Posterior vena cava (tissue), 2 donors: ENCODE results near the gene OCEL1. TPM values are rescaled to one million over a fixed set of nuclear protein-coding genes. Genes with fewer than 3 reads are reported as not detected.

Experiments used
- DNase-seq: peaks from one replicate; pipeline ENCODE4 v3.0.0-alpha.2; 2020; ENCODE audit warnings: low spot score
- intact Hi-C, 2 donors: fragments of 100-400 bp; cut with DNase I; formaldehyde crosslinking; loops; one replicate each; pipeline versions ENCODE4 v1.14.1 to v1.14.2; 2022 to 2023
- total RNA-seq, 2 donors: library from RNA; stranded (reverse); fragmentation: NEBNext Ultra II Directional; extraction: Animal tissue kit (Norgen Biotek cat#: 25700); gene quantifications; one replicate each; pipeline ENCODE4 v1.2.1, GENCODE V29; 2021
- donor health status: DM: yes; HTN: yes; CAD: no.
- donor health status: DM: yes; HTN: yes; CAD: no.

Gene OCEL1
- total RNA-seq, 2 donors from 2014 or later: 14.8 to 18.0 TPM

DNA sequence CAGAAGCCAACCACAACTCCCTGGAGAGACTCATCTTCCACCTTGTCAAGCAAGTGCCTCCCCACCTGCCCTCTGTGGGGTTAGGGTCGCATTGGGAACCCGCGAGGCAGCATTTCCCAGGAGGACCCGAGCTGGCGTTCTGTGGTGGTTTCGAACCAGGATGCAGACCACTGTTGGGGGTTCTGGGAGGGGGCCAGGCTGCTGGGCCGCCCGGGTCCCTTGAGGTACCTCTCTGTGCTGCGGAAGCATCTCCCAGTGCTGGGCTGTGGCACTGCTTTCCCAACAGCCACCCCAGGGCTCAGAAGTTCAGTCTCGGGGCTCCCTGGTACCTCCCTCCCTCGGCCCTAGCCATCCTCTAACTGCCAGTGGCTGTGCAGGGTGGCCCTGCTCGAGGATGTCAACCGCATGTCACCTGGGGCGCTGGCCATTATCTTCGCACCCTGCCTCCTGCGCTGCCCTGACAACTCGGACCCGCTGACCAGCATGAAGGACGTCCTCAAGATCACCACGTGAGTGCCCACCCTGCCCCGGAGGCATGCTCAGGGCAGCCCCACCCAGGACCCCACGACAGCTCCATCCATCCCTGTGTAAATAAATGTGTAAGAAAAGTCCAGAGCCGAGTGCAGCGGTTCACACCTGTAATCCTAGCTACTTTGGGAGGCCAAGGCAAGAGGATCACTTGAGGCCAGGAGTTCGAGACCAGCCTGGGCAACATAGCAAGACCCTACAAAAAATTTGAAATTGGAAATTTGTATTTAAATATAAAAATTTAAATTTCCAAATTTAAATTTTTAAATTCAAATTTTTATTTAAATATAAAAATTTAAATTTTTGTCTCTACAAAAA is 19.1 kb upstream of the OCEL1 start:
- DNase-seq: peak; percentile 79
- intact Hi-C loops: loop anchor here in 1 of 2 donors (5.0 kb wide), 1 partner anchor 75 kb away; the partner anchor contains the start of gene ANKLE1

DNA sequence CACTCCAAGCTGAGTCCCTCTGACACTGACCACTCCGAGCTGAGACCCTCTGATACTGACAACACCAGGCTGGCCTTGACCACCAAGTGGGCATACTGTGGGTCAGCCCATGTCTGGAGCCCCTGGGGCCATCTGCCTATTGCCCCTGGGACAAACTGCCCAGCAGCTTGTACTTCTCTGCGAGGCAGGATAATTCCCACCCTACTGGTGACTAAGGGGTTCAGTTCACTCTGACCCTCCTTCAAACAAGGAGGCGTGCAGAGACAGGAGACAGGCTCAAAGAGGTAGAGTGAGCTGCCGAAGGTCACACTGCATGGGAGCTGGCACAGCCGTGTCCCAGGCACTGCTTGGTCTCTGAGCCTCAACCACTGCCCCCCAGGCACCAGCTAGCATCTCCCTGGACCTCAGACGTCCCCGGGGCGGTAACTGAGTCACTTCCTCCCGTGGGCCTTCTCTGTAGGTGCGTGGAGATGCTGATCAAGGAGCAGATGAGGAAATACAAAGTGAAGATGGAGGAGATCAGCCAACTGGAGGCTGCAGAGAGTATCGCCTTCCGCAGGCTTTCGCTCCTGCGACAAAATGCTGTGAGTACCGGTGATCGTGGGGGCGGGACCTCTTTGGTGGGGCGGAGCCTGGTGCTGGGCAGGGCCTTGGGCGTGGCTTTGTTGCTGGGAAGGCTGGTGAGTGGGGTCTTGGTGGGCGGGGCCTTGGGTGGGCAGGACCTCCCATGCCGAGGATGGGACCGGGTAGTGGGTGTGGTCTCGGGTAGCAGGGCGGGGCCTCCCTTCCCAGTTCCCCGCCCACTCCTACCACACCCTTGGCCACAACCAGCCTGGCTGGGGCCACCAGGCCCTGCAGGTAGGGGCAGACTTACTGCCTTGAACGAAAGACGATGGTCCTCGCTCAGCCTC is 16.6 kb upstream of the OCEL1 start:
- DNase-seq: no peak
- intact Hi-C loops: loop anchor here in 1 of 2 donors (5.0 kb wide), 1 partner anchor 73 kb away; the partner anchor contains the start of gene ANKLE1

DNA sequence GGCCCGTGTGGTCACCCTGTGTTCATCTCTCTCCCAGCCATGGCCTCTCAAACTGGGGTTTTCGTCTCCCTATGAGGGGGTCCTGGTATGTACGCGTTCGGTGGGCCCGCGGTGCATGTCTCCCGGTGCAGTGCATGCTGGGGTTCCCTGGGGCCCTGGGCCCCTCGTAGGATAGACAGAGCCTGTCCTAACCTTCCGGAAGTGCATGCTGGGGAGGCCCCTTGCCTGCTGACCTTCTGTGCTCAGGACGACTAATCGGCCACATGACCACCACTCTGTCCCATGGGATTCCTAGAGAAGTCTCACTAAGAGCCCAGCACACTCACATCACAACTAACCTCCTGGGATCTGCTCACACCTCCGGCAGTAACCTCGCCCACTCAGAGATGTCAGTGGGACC is 15.7 kb upstream of the OCEL1 start:
- intact Hi-C loops: no loop called here
- DNase-seq: no peak

DNA sequence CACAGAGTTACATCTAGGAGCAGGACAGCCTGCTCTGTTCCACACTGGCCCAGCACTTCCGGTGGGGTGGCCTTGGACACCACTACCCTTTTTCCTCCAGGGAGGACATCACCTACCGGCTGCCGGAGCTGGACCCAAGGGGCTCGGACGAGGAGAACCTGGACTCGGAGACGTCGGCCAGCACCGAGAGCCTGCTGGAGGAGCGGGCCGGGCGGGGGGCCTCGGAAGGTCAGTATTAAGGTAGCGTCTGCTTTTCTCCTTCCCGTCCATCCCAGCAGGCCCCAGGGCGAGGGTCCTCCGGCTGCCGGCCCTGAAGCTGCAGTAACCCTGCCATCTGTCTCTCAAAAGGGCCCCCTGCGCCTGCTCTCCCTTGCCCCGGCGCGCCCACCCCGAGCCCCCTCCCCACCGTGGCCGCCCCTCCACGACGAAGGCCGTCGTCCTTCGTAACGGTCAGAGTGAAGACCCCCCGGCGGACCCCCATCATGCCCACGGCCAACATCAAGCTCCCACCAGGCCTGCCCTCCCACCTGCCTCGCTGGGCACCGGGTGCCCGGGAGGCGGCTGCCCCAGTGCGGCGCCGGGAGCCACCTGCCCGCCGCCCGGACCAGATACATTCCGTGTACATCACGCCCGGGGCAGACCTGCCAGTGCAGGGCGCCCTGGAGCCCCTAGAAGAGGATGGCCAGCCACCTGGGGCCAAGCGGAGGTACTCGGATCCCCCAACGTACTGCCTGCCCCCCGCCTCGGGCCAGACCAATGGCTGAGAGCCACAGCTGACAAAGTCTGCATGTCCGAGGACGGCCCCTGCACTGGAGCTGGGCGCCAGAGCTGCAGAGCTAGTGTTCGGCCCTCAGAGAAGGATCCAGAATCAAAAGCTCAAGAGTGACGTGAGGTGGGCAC is 14.2 kb upstream of the OCEL1 start:
- no peak for DNase-seq
- intact Hi-C loops: loop anchor here in 1 of 2 donors (1.0 kb wide), 1 partner anchor 23 kb away; no protein-coding TSS in a partner anchor

DNA sequence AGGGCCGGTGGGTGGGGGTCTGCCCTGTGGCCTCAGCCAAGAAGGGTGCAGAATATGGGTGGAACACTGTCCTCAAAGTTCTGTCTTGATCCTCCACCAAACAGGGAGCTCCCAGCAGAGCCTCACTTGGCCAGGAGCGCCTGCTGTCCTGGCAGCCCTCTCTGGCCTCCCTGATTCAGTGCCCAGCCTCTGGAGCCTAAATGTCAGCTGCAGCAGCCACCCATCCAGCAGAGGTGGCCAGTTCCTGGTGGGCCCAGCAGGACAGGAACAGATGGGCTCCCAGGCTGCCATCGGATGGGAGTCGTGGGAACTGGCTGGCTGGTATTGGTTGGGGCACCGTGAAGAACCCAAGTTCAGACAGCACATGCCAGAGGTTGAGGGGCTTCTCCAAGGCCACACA is 12.7 kb upstream of the OCEL1 start:
- intact Hi-C loops: no loop called here
- no peak for DNase-seq

DNA sequence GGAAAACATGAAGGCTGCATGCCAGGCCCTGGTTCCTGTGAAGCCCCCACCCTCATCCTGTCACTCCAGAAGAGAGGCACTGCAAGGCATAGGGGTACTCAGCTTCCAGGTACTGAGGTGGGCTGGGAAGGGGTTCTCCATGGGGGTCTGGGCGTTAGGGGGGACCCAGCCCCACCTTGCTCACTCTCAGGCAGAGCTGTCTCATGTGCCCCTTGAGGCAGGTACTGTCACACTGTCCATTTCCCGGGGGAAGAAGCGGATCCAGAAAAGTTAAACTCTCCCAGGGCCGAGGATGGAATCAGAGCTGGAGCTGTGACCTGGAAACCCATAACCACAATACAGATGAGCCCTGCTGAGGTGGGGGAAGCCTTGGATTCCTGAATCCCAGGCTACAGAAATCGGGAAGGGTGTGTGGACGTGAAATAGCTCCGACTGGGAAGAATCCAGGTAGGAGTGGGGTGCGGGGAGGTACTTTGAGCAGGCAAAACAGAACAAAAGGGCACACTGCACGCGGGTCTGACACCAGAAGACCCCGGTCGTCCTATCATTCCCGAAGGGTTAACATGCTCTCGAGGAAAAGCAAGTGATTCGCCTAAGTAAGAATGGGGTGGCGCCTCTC is 11.4 kb upstream of the OCEL1 start:
- no peak for DNase-seq
- intact Hi-C loops: no loop called here

DNA sequence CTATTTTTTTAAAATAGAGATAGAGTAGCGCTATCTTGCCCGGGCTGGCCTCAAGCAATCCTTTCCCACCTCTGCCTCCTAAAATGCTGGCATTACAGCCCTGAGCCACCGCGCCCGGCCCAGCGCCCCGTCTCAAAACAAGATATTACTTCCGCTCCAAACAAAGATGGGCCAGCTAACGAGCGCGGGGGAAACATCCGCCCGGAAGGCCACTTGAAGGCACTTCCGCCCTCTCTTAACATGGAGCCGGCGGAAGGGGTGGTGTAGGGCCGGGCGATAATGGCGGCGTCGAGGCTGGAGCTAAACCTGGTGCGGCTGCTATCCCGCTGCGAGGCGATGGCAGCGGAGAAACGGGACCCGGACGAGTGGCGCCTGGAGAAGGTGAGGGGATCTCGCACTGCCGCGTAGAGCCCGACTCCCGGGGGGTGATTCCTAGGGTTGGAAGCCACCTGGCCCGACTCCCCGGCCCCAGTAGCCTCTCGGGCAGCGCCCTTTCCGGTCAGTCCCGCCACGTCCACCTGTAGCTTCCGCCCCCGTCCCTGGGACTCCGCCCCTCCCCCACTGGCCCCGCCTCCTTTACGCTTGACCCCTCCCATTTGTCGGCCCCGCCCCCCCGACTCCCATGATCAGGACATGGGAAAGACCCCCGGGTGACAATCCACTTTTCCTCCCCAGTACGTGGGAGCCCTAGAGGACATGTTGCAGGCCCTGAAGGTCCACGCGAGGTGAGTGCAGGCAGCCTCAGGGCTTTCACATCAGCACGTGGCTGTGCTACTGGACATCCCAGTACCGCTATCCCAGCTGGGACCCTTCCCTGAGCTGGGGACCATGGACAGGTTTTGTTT is 10.7 kb upstream of the OCEL1 start, which contains the start of gene USE1:
USE1 (plus strand) TSS at position 231 of the 845 bp plus-strand sequence; CDS start at position 280, 49 bp downstream.
- peak; percentile 97 for DNase-seq
- intact Hi-C loops: no loop called here

DNA sequence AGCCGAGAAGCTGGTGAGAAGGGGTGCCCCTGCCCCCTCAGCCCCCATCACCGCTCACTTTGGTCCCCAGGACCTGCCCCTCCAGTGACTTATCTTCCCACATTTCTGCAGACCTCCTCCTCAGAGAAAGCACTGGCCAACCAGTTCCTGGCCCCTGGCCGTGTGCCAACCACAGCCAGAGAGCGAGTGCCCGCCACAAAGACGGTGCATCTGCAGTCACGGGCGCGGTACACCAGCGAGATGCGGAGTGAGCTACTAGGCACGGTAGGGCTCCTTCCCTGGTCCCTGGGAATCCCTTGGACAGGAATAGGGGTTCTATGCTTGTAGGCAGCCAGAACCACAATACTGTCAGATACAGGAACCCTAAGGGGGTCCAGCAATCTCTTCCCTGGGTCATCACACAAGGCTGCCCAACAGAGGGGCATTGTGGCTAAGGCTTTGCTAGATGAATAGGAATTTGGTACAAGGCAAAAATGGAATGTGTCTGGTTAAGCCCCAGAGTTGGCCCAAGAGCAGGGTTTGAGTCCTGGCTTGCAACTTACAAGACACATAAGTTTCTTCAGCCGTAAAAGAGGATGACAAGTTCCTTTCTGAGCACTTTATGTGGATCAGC is 9.9 kb upstream of the OCEL1 start:
- intact Hi-C loops: no loop called here
- no peak for DNase-seq

DNA sequence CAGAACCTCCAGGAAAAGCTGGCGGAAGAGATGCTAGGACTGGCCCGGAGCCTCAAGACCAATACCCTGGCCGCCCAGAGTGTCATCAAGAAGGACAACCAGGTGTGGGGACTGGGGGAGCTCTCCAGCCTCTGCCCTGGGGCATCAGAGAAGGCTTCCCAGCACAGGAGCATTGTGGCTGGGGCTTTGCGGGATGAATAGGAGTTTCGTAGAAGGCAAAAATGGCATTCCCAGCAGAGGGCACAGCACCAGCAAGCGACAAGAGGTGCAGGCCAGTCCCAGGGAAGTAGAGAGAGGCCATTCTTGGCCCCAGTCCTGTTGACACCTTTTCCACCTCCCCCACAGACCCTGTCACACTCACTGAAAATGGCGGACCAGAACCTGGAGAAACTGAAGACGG is 6.7 kb upstream of the OCEL1 start:
- no peak for DNase-seq
- intact Hi-C loops: no loop called here

DNA sequence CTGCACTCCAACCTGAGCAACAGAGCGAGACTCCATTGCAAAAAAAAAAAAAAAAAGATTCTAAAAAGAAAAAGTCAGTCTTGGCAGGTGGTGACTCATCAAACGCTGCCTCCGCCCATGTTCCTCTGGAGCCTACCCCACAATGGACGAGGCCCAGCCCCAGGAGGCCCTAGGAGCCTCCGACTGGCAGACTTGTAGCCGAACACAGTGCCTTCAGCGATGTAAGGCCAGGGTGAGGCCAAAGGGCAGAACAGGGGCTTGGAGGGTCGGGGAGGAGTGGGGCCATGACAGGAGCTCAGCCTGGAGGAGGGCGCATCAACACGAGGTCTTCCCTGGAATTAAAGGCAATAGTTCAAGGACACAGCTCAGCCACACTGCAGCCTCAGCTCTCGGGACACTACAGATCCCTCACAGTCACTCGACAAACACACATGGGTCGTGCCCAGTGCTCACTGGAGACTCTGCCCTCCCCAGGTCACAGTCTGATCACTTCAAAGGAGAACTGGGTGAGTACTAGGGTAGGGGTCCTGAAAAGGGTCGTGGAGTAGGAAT is 5.7 kb upstream of the OCEL1 start:
- intact Hi-C loops: loop anchor here in 1 of 2 donors (5.0 kb wide), 1 partner anchor 153 kb away; no protein-coding TSS in a partner anchor
- DNase-seq: peak; percentile 88

DNA sequence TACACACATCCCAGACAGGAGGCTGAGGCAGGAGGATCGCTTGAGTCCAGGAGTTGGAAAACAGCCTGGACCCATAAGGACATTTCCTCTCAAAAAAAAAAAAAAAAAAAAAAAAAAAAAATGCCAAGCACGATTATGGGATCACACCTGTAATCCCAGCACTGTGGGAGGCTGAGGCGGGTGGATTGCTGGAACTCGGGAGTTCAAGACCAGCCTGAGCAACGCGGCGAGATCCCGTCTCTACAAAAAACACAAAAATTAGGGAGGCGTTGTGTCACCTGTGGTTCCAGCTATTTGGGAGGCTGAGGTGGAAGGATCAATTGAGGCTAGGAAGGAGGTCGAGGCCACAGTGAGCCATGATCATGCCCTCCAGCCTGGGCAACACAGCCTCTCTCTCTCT is 973 bp upstream of the OCEL1 start:
- DNase-seq: no peak

DNA sequence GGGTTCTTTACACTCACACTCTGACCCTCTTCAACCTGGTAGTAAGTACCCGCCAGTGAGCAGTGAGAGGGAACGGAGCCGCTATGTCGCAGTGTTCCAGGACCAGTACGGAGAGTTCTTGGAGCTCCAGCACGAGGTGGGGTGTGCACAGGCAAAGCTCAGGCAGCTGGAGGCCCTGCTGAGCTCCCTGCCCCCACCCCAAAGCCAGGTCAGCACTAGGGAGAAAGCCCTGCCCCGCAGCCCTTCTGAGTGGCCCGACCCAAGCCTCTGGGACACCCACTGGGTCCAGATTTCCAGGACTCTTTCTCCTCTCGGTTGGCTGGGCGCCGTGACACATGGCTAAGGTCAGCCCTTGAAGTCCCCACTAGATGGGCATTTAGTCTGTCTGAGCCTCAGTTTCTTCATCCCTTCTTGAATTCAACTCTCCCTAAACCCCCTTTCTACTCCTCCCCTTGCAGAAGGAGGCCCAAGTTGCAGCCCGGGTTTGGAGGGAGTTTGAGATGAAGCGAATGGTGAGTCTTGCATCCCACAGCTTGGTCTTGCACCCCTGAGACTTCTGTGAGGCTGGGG is 1.9 kb downstream of the OCEL1 start:
- intact Hi-C loops: no loop called here
- no peak for DNase-seq

More for the DNA sequence above, 973 bp upstream of the OCEL1 start:
- intact Hi-C loops: no loop called here

DNA sequence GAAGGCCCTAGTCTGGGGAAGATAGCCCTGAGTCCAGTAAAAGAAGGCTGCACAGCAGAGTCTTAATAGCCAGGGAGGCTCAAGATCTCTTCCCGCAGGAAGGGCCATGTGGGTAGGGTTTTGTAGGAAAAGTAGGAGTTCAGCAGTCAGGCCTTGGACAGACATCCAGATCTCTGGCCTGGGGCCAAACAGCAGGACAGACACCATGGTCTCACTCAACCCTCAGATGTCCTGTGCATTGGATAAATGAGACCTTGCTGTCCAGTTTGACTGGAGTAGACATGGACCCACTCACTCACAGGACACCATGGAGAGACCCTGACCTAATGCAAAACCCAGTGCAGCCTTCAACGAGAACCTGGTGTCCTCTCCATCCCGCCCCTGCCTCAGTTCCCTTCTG is 3.9 kb downstream of the OCEL1 start:
- no peak for DNase-seq
- intact Hi-C loops: no loop called here

DNA sequence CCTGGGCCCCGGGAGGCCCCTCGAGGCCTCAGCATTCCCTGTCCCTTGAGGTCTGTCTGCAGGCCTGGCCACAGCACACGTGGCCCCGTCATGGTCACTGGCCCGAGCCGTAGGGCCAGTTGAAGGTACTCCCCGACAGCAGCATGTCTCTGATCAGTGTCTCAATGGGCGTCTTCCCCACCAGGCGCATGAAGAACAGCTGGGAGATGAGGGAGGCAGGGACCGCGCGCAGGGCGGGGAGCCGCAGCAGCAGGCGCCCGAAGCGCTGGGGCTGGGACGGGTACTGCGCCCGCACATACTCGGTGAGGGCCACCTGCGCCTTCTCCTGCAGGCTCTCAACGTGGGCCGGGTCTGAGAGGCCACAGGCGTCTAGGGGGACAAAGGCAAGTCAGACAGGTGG is 6.2 kb downstream of the OCEL1 start:
- intact Hi-C loops: no loop called here
- peak; percentile 79 for DNase-seq

DNA sequence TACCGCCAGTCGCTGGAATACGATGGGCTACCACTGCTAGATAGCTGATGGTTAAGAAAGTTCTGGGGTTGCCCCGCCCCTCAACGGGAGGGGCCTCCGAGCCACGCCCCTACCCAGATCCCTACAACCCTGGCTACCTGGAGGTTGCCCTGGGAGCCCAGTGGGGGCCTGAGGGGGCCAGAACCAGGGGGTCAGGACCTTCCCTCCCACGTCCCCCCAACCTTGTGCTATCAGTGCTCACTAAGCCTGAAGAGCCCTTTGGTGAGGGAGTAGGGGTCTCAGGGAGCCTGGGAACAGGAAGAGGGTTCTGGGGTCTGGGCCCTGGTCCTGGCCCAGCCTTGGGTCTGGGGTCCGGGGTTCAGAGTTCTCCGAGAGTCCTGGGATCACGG is 8.9 kb downstream of the OCEL1 start:
- peak; percentile 87 for DNase-seq
- intact Hi-C loops: loop anchor here in 1 of 2 donors (1.0 kb wide), 1 partner anchor 23 kb away; no protein-coding TSS in a partner anchor

DNA sequence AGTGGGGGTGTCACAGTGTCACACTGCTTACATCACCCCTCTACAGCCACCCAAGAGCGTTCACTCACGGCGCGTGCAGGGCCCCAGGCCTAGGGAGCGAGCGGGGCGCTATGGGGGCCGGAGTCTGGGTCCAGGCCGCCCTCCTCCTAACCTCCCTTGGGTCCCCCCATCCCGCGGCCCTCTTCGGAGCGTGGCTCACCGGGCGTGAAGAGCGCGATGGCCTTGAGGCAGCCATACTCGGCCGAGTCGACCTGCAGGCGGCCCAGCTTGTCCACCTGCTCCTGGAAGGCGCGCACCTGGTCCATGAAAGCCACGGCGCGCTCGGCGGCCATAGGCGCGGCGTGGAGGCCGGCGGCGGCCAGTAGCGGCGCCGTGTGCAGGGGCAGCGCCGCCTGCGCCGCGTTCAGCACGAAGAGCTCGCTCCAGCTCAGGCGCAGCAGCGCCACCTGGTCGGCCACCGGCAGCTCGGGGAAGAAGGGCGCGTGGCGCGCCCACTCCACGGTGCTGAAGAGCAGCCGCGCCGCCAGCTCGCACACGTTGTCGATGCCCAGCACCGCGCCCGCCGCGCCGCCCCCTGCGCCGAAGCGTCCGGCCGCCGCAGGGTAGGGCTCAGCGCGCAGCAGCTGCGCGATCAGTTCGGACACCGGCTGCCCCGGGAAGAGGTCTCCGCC is 9.4 kb downstream of the OCEL1 start:
- DNase-seq: peak; percentile 92
- intact Hi-C loops: no loop called here
